ENCODE measurements around the gene MBNL2. TPM values are rescaled to one million over a fixed set of nuclear protein-coding genes. Genes with fewer than 3 reads are reported as not detected.
A peak's percentile ranks its signal among the peaks of the same experiment; 100 is the strongest.
"Not testable (repeated sequence)": the region's sequence is repeated elsewhere in the genome, so short reads cannot be mapped to it uniquely, and the experiment has no call there.

MBNL2 gene
- total and polyA plus RNA-seq, 5 experiments from 2014 or later, result 12.2 to 35.4 (median 14.5) TPM

DNA sequence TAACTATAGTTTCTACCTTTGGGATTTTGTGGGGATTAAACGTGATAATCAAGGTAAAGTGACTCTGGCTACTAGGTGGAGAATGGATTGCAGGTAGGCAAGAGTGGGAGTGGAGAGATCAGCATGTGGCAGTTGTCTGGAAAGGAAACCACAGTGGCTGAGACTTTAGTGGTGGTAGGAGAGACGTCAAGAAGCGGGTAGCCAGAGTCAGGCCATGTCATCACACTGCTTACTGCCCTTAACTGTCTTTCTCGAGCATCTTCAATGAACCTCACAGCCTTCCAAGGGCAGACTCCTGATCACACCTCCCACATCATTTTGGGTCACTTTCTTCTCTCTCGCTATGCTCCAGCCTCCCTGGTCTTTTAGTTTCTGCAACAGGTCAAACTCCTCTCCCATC lies 28.6 kb upstream of the MBNL2 start:
- no peak for ATAC-seq
- no peaks in the 10 kb centered on the region for H3K36me3 Mint-ChIP-seq
- H3K27ac Mint-ChIP-seq, result no peak overlapping the region
- POLR2A ChIA-PET, result no interaction called here
- peaks cover 0 to 1% (median 0%) of the 10 kb centered on the region in 9 donors for H3K9me3 Mint-ChIP-seq
- peaks cover 0 to 5% (median 0%) of the 10 kb centered on the region in 5 donors for H3K27me3 Mint-ChIP-seq
- H3K4me1 Mint-ChIP-seq, result peaks cover 4 to 11% (median 5%) of the 10 kb centered on the region in 4 donors
- no peak overlapping the region for H3K4me3 Mint-ChIP-seq
- DNase-seq, result no peak

DNA sequence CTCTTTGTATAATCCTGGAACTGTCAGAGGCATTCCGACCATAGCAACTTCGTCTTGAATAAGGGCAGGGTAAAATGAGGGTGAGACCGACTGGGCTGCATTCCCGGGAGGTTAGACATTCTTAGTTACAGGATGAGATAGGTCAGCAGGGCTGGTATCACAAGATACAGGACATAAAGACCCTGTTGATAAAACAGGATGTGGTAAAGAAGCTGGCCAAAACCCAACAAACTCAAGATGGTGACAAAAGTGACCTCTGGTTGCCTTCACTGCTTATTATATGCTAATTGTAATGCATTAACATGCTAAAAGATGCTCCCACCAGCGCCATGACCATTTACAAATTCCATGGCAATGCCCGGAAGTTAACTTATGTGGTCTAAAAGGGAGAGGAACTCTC lies 27.7 kb upstream of the MBNL2 start:
- no peak for DNase-seq
- H3K9me3 Mint-ChIP-seq, result peaks cover 0 to 10% (median 0%) of the 10 kb centered on the region in 9 donors
- H3K36me3 Mint-ChIP-seq, result no peaks in the 10 kb centered on the region
- POLR2A ChIA-PET, result no interaction called here
- no peak overlapping the region for H3K4me3 Mint-ChIP-seq
- H3K27ac Mint-ChIP-seq, result no peak overlapping the region
- H3K27me3 Mint-ChIP-seq, result peaks cover 0 to 13% (median 0%) of the 10 kb centered on the region in 5 donors
- peaks cover 0 to 6% (median 3%) of the 10 kb centered on the region in 4 donors for H3K4me1 Mint-ChIP-seq
- ATAC-seq, result no peak

DNA sequence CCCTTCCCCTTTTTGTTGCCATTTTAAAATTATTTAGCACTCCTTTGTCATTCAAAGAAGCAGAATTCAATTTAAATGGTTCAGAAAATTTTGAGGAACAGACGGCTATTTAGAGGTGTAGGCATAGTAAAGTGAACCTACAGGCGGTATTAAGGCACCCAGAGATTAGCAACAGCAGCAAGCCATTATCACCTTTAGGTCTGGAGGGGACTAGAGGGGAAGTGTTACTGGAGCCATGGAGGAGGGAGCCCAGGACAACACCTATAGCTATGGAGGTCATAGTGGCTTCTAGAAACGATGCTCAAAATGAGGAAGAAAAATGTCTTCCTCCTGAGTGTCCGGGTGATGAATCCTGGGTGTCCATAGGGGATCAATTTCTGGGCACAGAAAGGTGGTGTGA lies 25.8 kb upstream of the MBNL2 start:
- Mint-ChIP-seq H3K9me3 (peaks cover 0 to 10% (median 0%) of the 10 kb centered on the region in 9 donors), H3K27me3 (peaks cover 0 to 13% (median 0%) of the 10 kb centered on the region in 5 donors)
- POLR2A ChIA-PET, result no interaction called here

DNA sequence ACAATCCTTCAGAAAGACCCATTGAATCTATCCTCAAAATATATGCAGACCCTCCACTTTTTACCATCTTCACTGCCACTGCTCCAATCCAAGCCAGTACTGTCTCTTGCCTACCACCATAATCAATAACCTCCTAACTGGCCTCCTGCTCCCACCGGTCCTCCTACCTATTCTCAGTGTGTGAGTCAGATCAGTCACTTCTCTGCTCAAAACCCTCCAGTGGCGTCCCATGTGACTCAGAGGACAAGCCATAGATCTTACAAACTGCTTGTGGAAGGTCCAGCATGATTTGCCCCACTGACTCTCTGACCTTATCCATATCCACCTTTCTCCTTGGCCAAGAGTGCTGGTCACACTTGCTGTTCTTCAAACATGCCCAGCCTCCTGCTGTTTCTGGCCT lies 23.4 kb upstream of the MBNL2 start:
- no peak overlapping the region for H3K4me3 Mint-ChIP-seq
- H3K27me3 Mint-ChIP-seq, result peaks cover 0 to 19% (median 3%) of the 10 kb centered on the region in 5 donors
- H3K4me1 Mint-ChIP-seq, result peaks cover 0 to 1% (median 0%) of the 10 kb centered on the region in 4 donors
- DNase-seq (no peak), ATAC-seq (no peak)
- H3K9me3 Mint-ChIP-seq, result peaks cover 0 to 10% (median 0%) of the 10 kb centered on the region in 9 donors
- POLR2A ChIA-PET, result no interaction called here
- no peaks in the 10 kb centered on the region for H3K36me3 Mint-ChIP-seq
- H3K27ac Mint-ChIP-seq, result peak overlapping the region in 1 of 10 donors; percentile 52

More for the DNA sequence above, 25.8 kb upstream of the MBNL2 start:
- H3K36me3 Mint-ChIP-seq, result no peaks in the 10 kb centered on the region
- H3K4me1 Mint-ChIP-seq, result peaks cover 0 to 4% (median 1%) of the 10 kb centered on the region in 4 donors
- H3K4me3 Mint-ChIP-seq, result no peak overlapping the region
- DNase-seq (no peak), ATAC-seq (no peak)
- H3K27ac Mint-ChIP-seq, result no peak overlapping the region

DNA sequence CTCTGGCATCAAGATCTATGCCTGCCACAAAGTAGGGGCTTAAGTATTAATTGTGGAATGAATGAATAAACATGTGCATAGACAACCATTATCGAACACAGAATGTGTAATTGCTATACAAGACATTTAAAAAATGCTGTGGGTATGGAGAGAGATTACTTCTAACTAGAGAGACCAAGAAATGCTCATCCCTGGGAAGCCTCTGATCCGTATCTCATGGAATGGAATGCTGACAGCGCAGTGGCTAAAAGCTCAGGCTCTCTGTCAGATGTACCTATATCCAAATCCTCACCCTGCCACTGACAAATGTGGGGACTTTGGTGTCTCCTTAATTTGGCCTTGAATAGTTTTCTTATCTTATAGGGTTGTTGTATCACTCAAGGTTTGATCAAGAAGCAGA lies 22.7 kb upstream of the MBNL2 start:
- POLR2A ChIA-PET, result no interaction called here
- H3K36me3 Mint-ChIP-seq, result no peaks in the 10 kb centered on the region
- H3K27ac Mint-ChIP-seq, result peak overlapping the region in 1 of 10 donors; percentile 50
- H3K27me3 Mint-ChIP-seq, result peaks cover 0 to 19% (median 3%) of the 10 kb centered on the region in 5 donors
- DNase-seq, result no peak
- no peak overlapping the region for H3K4me3 Mint-ChIP-seq
- H3K4me1 Mint-ChIP-seq, result no peaks in the 10 kb centered on the region
- peaks cover 0 to 10% (median 0%) of the 10 kb centered on the region in 9 donors for H3K9me3 Mint-ChIP-seq
- ATAC-seq, result no peak

DNA sequence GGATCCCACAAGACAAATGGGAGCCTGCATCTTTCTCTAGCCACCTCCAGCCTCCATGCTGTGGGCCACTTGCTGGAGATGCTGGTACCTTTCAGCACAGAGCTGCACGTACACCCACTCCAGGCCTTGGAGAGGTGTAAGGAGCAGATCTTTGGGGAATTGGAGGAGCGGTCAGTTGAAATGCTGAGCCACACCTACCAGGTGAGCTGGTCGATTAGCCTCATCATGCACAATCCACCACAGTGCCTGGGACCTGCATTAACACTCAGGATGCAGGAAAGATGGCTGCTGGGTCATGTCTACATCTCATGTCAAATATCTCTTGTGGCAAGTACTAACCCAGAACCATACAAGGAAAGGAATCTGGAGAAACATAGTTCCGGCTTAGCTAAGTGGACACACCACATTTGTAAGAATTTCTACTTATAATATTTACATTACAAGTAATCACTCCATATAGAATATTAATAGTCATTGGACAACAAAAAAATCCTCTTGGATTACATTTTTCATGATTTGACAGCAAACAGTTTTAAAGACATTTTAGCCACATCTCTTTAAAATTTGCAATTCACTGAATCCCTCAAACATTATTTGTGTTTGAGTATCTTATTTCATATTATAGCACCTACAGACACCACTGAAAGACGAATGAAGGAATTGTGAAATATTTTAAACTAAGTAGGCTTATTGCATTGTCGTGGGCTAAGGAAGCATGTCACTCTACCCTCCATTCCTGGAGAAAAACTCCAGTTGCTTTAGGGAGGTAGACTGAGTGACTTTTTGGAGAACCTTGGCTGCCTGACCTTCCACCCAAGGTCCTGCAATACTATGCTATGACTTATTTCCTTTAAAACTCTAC lies 21.8 kb upstream of the MBNL2 start:
- H3K27me3 Mint-ChIP-seq, result peaks cover 0 to 16% (median 3%) of the 10 kb centered on the region in 5 donors

DNA sequence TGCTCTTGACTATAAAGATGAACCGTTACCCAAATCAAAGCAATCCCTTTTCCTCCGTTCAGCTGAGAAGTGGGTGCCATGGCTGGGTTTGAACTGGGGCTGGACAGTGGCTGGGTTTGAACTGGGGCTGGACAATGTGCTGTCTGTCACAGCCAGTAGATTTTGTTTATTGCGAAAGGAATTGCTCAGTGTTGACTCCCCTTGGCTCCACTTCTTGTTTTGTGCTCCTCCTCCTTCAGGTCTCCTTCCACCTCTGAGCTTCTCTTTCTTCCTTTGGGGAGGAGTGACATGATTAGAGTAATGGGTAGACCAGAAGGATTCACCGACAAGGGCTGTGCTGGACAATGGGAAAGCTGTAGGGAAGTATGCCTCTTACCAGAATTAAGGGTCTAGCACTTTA lies 19.4 kb upstream of the MBNL2 start:
- Mint-ChIP-seq H3K27me3 (peaks cover 0 to 16% (median 3%) of the 10 kb centered on the region in 5 donors), H3K9me3 (peaks cover 0 to 10% (median 2%) of the 10 kb centered on the region in 9 donors), H3K4me1 (peaks cover 0 to 3% (median under 1%) of the 10 kb centered on the region in 4 donors), H3K27ac (no peak overlapping the region), H3K4me3 (no peak overlapping the region), H3K36me3 (peaks cover 0 to 8% (median 5%) of the 10 kb centered on the region in 3 donors)
- DNase-seq (no peak), ATAC-seq (no peak)
- POLR2A ChIA-PET, result no interaction called here

More for the DNA sequence above, 21.8 kb upstream of the MBNL2 start:
- Mint-ChIP-seq H3K4me1 (no peaks in the 10 kb centered on the region), H3K4me3 (no peak overlapping the region), H3K9me3 (peaks cover 0 to 10% (median 0%) of the 10 kb centered on the region in 9 donors), H3K36me3 (no peaks in the 10 kb centered on the region), H3K27ac (no peak overlapping the region)
- POLR2A ChIA-PET, result no interaction called here
- no peak for DNase-seq
- ATAC-seq, result no peak

DNA sequence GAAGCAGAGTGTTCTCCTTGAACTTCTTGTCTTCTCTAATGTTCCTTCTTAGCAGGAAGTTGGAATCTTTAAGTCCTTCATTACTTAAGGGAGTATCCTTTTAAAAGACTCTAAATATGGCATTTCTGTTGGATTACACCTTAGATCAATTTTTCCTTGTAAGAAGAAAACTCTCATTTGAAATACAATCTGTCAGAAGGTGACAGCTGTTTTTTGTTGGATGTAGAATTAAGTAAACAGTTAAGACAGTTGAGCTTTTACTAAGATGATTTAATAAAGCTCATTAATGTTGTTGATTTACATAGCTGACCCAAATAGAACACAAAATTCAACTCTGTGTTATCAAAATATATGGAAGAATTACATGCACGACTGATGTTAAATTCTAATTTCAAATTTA lies 16.7 kb upstream of the MBNL2 start:
- Mint-ChIP-seq H3K4me1 (peaks cover under 1 to 16% (median 9%) of the 10 kb centered on the region in 4 donors), H3K4me3 (no peak overlapping the region), H3K27me3 (peaks cover 0 to 6% (median 0%) of the 10 kb centered on the region in 5 donors), H3K36me3 (peaks cover 0 to 8% (median 5%) of the 10 kb centered on the region in 3 donors), H3K27ac (no peak overlapping the region), H3K9me3 (peaks cover 0 to 6% (median 0%) of the 10 kb centered on the region in 9 donors)
- POLR2A ChIA-PET, result no interaction called here
- ATAC-seq (no peak), DNase-seq (no peak)

DNA sequence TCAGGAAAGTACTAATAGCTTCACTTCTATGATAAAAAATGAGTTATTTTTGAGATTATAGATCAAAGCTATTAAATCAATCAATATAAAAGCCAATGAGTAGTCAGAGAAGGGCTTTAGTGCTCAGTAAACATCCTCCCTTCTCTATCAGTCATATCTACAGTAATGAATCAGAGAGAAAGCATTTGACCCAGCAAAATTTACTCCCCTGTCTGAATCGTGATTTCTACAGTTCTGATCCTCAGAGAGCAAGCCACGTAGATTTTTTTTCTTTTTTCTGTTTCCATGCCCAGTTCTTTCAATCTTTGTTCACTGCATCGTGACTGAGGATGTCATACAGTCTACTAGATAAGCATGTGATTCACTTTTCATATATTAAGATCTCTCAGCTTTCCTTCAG lies 16.2 kb upstream of the MBNL2 start:
- H3K27ac Mint-ChIP-seq, result no peak overlapping the region
- peaks cover 0 to 6% (median 0%) of the 10 kb centered on the region in 5 donors for H3K27me3 Mint-ChIP-seq
- peaks cover 0 to 6% (median 0%) of the 10 kb centered on the region in 9 donors for H3K9me3 Mint-ChIP-seq
- DNase-seq (no peak), ATAC-seq (no peak)
- peaks cover 6 to 21% (median 13%) of the 10 kb centered on the region in 4 donors for H3K4me1 Mint-ChIP-seq
- POLR2A ChIA-PET, result no interaction called here
- H3K4me3 Mint-ChIP-seq, result no peak overlapping the region
- H3K36me3 Mint-ChIP-seq, result peaks cover 0 to 8% (median 5%) of the 10 kb centered on the region in 3 donors

DNA sequence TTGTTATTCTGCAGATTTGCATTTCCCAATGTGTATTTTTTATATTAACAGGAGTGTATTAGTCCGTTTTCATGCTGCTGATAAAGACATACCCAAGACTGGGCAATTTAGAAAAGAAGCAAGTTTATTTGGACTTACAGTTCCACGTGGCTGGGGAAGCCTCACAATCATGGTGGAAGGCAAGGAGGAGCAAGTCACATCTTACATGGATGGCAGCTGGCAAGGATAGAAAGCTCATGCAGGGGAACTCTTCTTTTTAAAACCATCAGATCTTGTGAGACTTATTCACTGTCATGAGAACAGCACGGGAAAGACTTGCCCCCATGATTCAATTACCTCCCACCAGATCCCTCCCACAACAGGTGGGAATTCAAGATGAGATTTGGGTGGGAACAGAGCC lies 14.9 kb upstream of the MBNL2 start:
- H3K36me3 Mint-ChIP-seq, H3K27me3 Mint-ChIP-seq, H3K9me3 Mint-ChIP-seq, H3K4me3 Mint-ChIP-seq, H3K27ac Mint-ChIP-seq, POLR2A ChIA-PET, ATAC-seq, DNase-seq: not testable (repeated sequence)
- peaks cover 14 to 29% (median 22%) of the 10 kb centered on the region in 4 donors for H3K4me1 Mint-ChIP-seq

DNA sequence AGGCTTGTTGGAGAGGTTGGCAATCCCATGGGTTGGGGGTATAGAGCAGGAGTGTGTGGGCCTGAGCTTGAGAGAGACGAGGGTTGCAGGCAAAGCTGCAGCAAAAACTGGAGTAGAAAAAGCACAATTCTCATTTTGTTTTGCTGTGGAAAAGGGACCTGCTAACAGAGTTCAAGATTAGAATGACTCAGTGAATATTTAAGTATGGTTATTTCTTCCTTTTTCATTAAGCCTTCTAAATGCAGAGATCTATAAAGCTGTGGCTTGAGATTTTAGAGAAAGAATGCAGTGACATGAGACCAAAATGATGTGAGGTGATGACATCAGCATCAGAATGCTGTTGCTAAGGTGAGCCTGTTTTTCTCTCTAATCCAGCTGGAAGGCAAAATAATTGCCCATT lies 10.8 kb upstream of the MBNL2 start:
- Mint-ChIP-seq H3K27ac (peak overlapping the region in 1 of 10 donors; percentile 39), H3K4me3 (peak overlapping the region in 6 of 10 donors; percentile 11 to 67 (median 37))
- POLR2A ChIA-PET, result interaction anchor here (0.8 to 1.8 kb wide), 3 partner anchors 11 to 18 kb away, joined by 3 to 6 read pairs (median 4); partner anchors contain the start of gene MBNL2

DNA sequence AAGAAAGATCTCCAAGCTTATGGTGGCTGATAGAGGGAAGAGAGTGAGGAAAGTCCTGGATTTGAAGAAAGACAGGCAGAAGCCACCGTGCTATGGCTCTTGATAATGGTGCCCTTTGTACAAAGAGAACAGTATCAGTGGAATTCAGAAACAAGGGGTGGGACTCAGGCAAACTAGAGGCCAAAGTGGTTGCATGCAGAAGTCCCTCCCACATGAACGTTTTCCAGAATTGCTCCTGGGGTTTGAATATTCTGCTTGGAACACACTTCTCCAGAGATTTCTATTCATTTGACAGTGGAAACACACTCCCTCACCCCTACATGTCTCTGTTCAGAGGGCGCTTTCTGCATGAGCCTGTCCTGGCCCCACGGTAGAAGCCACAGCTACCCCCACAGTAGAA lies 10.1 kb upstream of the MBNL2 start:
- Mint-ChIP-seq H3K27me3 (no peaks in the 10 kb centered on the region), H3K9me3 (peaks cover 0 to 6% (median 0%) of the 10 kb centered on the region in 9 donors), H3K4me1 (peaks cover 18 to 62% (median 45%) of the 10 kb centered on the region in 4 donors), H3K36me3 (peaks cover 0 to 7% (median 4%) of the 10 kb centered on the region in 3 donors), H3K27ac (peak overlapping the region in 1 of 10 donors; percentile 7), H3K4me3 (peak overlapping the region in 1 of 10 donors; percentile 29)
- DNase-seq (no peak), ATAC-seq (no peak)
- POLR2A ChIA-PET, result interaction anchor here (0.8 to 1.4 kb wide), 4 partner anchors 10 to 18 kb away, joined by 3 to 6 read pairs (median 4); partner anchors contain the start of gene MBNL2

More for the DNA sequence above, 10.8 kb upstream of the MBNL2 start:
- Mint-ChIP-seq H3K9me3 (peaks cover 0 to 6% (median 0%) of the 10 kb centered on the region in 9 donors), H3K27me3 (no peaks in the 10 kb centered on the region), H3K36me3 (peaks cover 0 to 8% (median 5%) of the 10 kb centered on the region in 3 donors), H3K4me1 (peaks cover 18 to 59% (median 43%) of the 10 kb centered on the region in 4 donors)
- ATAC-seq, result no peak
- no peak for DNase-seq

DNA sequence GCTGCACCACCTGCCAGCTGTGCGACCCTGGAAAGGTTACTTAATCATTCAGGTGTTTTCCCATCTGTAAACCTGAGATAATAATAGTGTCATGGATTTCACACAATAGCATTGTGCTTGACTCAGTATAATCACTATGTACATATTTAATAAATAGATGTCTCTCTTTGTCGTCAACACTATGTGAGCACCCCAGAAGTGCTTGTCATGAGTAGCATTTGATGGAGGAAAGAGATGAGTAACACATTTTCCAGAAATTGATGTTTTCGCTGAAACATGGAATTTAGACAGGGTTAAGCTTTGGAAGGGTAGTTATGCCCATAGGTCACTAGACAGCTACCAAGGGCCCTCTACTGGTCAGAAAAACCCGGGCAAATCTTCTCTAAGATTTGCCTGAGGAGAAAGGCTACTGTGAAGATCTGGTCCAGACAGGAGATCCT lies 9.5 kb upstream of the MBNL2 start:
- no peaks in the 10 kb centered on the region for H3K27me3 Mint-ChIP-seq
- POLR2A ChIA-PET, result interaction anchor here (1.0 to 1.3 kb wide), 2 partner anchors 10 to 14 kb away, joined by 4 read pairs; partner anchors contain the start of gene MBNL2
- peak overlapping the region in 2 of 10 donors; percentile 27 to 29 for H3K4me3 Mint-ChIP-seq
- peaks cover 17 to 62% (median 45%) of the 10 kb centered on the region in 4 donors for H3K4me1 Mint-ChIP-seq
- ATAC-seq (no peak), DNase-seq (no peak)
- peak overlapping the region in 2 of 10 donors; percentile 17 to 32 for H3K27ac Mint-ChIP-seq
- H3K9me3 Mint-ChIP-seq, result peaks cover 0 to 1% (median 0%) of the 10 kb centered on the region in 9 donors
- peaks cover 0 to under 1% (median 0%) of the 10 kb centered on the region in 3 donors for H3K36me3 Mint-ChIP-seq

Measured in naive thymus-derived CD8-positive, alpha-beta T cell (primary cell).